Frontal cortex (tissue), 4 donors: ENCODE results near the gene DNAJB7. TPM values are rescaled to one million over a fixed set of nuclear protein-coding genes. Genes with fewer than 3 reads are reported as not detected.
"Not testable (repeated sequence)": the region's sequence is repeated elsewhere in the genome, so short reads cannot be mapped to it uniquely, and the experiment has no call there.

Experiments used
- DNase-seq, 2 donors: peaks; one replicate each; pipeline ENCODE4 v3.0.0; 2012; ENCODE audit warnings: low spot score in 2 of 2
- FAIRE-seq: peaks from 2 replicates; lab custom pipeline; 2012; peaks lifted over from hg19 to GRCh38; lab: Jason Lieb, UNC
- total RNA-seq: library from RNA; depleted of rRNA; stranded (reverse); fragments of >200 nt; gene quantifications from one replicate; pipeline ENCODE4 v1.2.3, GENCODE V29; 2014
- donor health status: control.
- donor health status: control.
- donor health status: control.

DNAJB7 gene
- not detected for total RNA-seq

GRCh38 chr22:40862013-40862412 is at the start of gene DNAJB7:
TSS of gene DNAJB7 (minus strand) at chr22:40862113. CDS start at chr22:40861994, 119 bp downstream.
- DNase-seq (no peak), FAIRE-seq (no peak)

GRCh38 chr22:40908895-40909294 is 47.0 kb upstream of the DNAJB7 start:
- FAIRE-seq (no peak), DNase-seq (no peak)

GRCh38 chr22:40904101-40904500 is 42.2 kb upstream of the DNAJB7 start:
- DNase-seq: no peak
- no peak for FAIRE-seq

GRCh38 chr22:40898850-40899357 is 37.0 kb upstream of the DNAJB7 start:
- FAIRE-seq: peak; percentile 15

GRCh38 chr22:40894417-40894816 is 32.5 kb upstream of the DNAJB7 start:
- FAIRE-seq (no peak), DNase-seq (no peak)

More at GRCh38 chr22:40898850-40899357, 37.0 kb upstream of the DNAJB7 start:
- peak; percentile 25 to 52 for DNase-seq

- DNase-seq: no peak
- no peak for FAIRE-seq
Measured at GRCh38 chr22:40890881-40891280, 29.0 kb upstream of the DNAJB7 start.

GRCh38 chr22:40889116-40889515 is 27.2 kb upstream of the DNAJB7 start:
- no peak for FAIRE-seq
- DNase-seq: no peak

GRCh38 chr22:40878922-40879321 is 17.0 kb upstream of the DNAJB7 start:
- DNase-seq (no peak), FAIRE-seq (no peak)

GRCh38 chr22:40877488-40877887 is 15.6 kb upstream of the DNAJB7 start:
- no peak for FAIRE-seq
- DNase-seq: no peak

GRCh38 chr22:40876907-40877306 is 15.0 kb upstream of the DNAJB7 start:
- FAIRE-seq (no peak), DNase-seq (no peak)

- DNase-seq: no peak
- FAIRE-seq: no peak
Measured at GRCh38 chr22:40875111-40875510, 13.2 kb upstream of the DNAJB7 start.

GRCh38 chr22:40874016-40874415 is 12.1 kb upstream of the DNAJB7 start:
- no peak for DNase-seq
- FAIRE-seq: no peak

- FAIRE-seq: not testable (repeated sequence)
Measured at GRCh38 chr22:40868379-40868778, 6.5 kb upstream of the DNAJB7 start.

GRCh38 chr22:40867109-40867508 is 5.2 kb upstream of the DNAJB7 start:
- no peak for FAIRE-seq
- no peak for DNase-seq

More at GRCh38 chr22:40868379-40868778, 6.5 kb upstream of the DNAJB7 start:
- not testable (repeated sequence) for DNase-seq

- DNase-seq: no peak
- FAIRE-seq: no peak
Measured at GRCh38 chr22:40862537-40862936, 624 bp upstream of the DNAJB7 start.

GRCh38 chr22:40857309-40857855 is 4.5 kb downstream of the DNAJB7 start:
- FAIRE-seq: no peak
- no peak for DNase-seq

GRCh38 chr22:40856513-40857308 is 5.2 kb downstream of the DNAJB7 start, which contains the start of the genes ST13 and XPNPEP3:
TSS of gene ST13 (minus strand) at chr22:40856639. CDS start at chr22:40856540, 99 bp downstream.
TSS of gene XPNPEP3 (plus strand) at chr22:40857148. CDS start at chr22:40857182, 34 bp downstream.
- FAIRE-seq (no peak), DNase-seq (peak; percentile 72 to 80)

- FAIRE-seq: no peak
- peak; percentile 5 to 12 for DNase-seq
Measured at GRCh38 chr22:40855979-40856512, 5.9 kb downstream of the DNAJB7 start.

GRCh38 chr22:40855071-40855978 is 6.6 kb downstream of the DNAJB7 start:
- FAIRE-seq (no peak), DNase-seq (no peak)

GRCh38 chr22:40853961-40854360 is 8.0 kb downstream of the DNAJB7 start:
- DNase-seq (no peak), FAIRE-seq (no peak)
